ENCODE data around the gene TTI1. TPM values are rescaled to one million over a fixed set of nuclear protein-coding genes. Genes with fewer than 3 reads are reported as not detected.

TTI1 gene
- total RNA-seq, 1 experiment from 2014 or later, result 26.9 TPM

- ATAC-seq (no peak), DNase-seq (ENCODE audit: low read depth, low spot score) (no peak)
- H3K36me3 ChIP-seq (ENCODE audit: control insufficient read depth in 1 of 2, insufficient read depth in 2 of 2, low read length in 2 of 2), result peaks cover 0 to 17% of the 10 kb centered on the region in 2 experiments; a peak in 3 of 4 replicates
- H3K79me2 ChIP-seq (ENCODE audit: insufficient read depth, low read length), result no peaks in the 10 kb centered on the region
- H3K9me3 ChIP-seq (ENCODE audit: control insufficient read depth in 1 of 2, insufficient read depth in 1 of 2, low read depth in 1 of 2, low read length in 2 of 2), result no peaks in the 10 kb centered on the region
- intact Hi-C loops (cut with micrococcal nuclease), result no loop called here
- TF ChIP-seq MAX (IDR thresholded peaks at IDR 0.05), result no peak
- no peak for TF ChIP-seq SP1 (IDR thresholded peaks at IDR 0.05; ENCODE audit: low read depth)
- no peak for TF ChIP-seq CBX3 (IDR thresholded peaks at IDR 0.05; ENCODE audit: low read depth)
- no peak for TF ChIP-seq TCF7L2 (IDR thresholded peaks at IDR 0.05; ENCODE audit: borderline replicate concordance, extremely low read depth, insufficient read depth, insufficient read length)
- TF ChIP-seq SIN3A (IDR thresholded peaks at IDR 0.05; ENCODE audit: low read depth), result no peak
- no peak for TF ChIP-seq ATF3 (IDR thresholded peaks at IDR 0.05)
- no peak for TF ChIP-seq POLR2A (IDR thresholded peaks at IDR 0.05; ENCODE audit: borderline replicate concordance, extremely low read depth, insufficient read depth, insufficient read length)
- TF ChIP-seq RAD21 (IDR thresholded peaks at IDR 0.05; ENCODE audit: low read depth), result no peak
- no peak for TF ChIP-seq ZNF274 (IDR thresholded peaks at IDR 0.05; ENCODE audit: low read depth, low read length)
- no peak for TF ChIP-seq ELF1 (IDR thresholded peaks at IDR 0.05; ENCODE audit: borderline replicate concordance, low read depth)
- no peak for TF ChIP-seq EGR1 (IDR thresholded peaks at IDR 0.05; ENCODE audit: low read depth)
- no peak for TF ChIP-seq EZH2phosphoT487 (IDR thresholded peaks at IDR 0.05; ENCODE audit: borderline replicate concordance)
- no peak for TF ChIP-seq ZBTB33 (IDR thresholded peaks at IDR 0.05; ENCODE audit: extremely low read depth, insufficient replicate concordance, low read length)
- H3K4me1 ChIP-seq (ENCODE audit: control insufficient read depth in 1 of 2, insufficient read depth in 2 of 2, low read length in 2 of 2), result no peaks in the 10 kb centered on the region
- no peak overlapping the region for H3K4me2 ChIP-seq (ENCODE audit: low read length)
- H2AFZ ChIP-seq (ENCODE audit: low read depth, low read length, poor library complexity, severe bottlenecking), result no peak overlapping the region
- ChIA-PET RAD21 (ENCODE audit: low non-redundant PET in 1 of 2, low total read pairs in 2 of 2, uncharacterized antibody in 2 of 2, unreplicated experiment in 2 of 2) (no interaction called here), CTCF (interaction anchor here (1.1 kb wide), 1 partner anchor 242 kb away, joined by 3 read pairs; no protein-coding TSS in a partner anchor), POLR2A (no interaction called here)
- no peaks in the 10 kb centered on the region for H3K9me2 ChIP-seq (ENCODE audit: insufficient read depth)
- H3K9ac ChIP-seq (ENCODE audit: low read length), result no peak overlapping the region
- H4K20me1 ChIP-seq (ENCODE audit: insufficient read depth), result no peaks in the 10 kb centered on the region
- BruUV-seq (replicated peaks), result TSS peak; percentile 14
- no peak overlapping the region for H3K27ac ChIP-seq (ENCODE audit: low read depth, low read length)
- H3K4me3 ChIP-seq (replicated peaks in 1 of 2; ENCODE audit: low read depth in 1 of 2, low read length in 2 of 2), result no peak overlapping the region
- H3K27me3 ChIP-seq (ENCODE audit: insufficient read depth, low read length), result no peaks in the 10 kb centered on the region
Observed at GRCh38 chr20:37979021-37979985, 54.0 kb downstream of the TTI1 start.
